Activated naive CD8-positive, alpha-beta T cell treated with anti-CD3 and anti-CD28 coated beads for 36 hours (primary cell): ENCODE results near the gene RAC2. TPM values are rescaled to one million over a fixed set of nuclear protein-coding genes. Genes with fewer than 3 reads are reported as not detected.

Experiments used
- DNase-seq: peaks from one replicate; pipeline ENCODE4 v3.0.0; 2021
- H3K27ac Mint-ChIP-seq: one replicate; pipeline ENCODE4 v1.8.0; 2022; ENCODE audit warnings: mild to moderate bottlenecking, moderate library complexity, mixed read lengths
- H3K27me3 Mint-ChIP-seq: one replicate; pipeline ENCODE4 v1.8.0; 2022; ENCODE audit warnings: mild to moderate bottlenecking, mixed read lengths
- H3K36me3 Mint-ChIP-seq: one replicate; pipeline ENCODE4 v1.8.0; 2021; ENCODE audit warnings: mild to moderate bottlenecking, mixed read lengths
- H3K4me1 Mint-ChIP-seq: one replicate; pipeline ENCODE4 v1.8.0; 2021; ENCODE audit warnings: mixed read lengths
- H3K4me3 Mint-ChIP-seq: one replicate; pipeline ENCODE4 v1.8.0; 2022; ENCODE audit warnings: mild to moderate bottlenecking, moderate library complexity, mixed read lengths
- H3K9me3 Mint-ChIP-seq: one replicate; pipeline ENCODE4 v1.8.0; 2022; ENCODE audit warnings: mixed read lengths
- total RNA-seq, 2 experiments: library from RNA; stranded (reverse); gene quantifications; one replicate each; pipeline ENCODE4 v1.2.3, GENCODE V29; 2021

The RAC2 gene
- total RNA-seq, 2 experiments from 2014 or later, result 518 to 528 TPM

GRCh38 chr22:37182101-37182948 lies 61.7 kb downstream of the RAC2 start:
- DNase-seq, result no peak
- Mint-ChIP-seq H3K4me1 (peaks cover 31% of the 10 kb centered on the region), H3K36me3 (no peaks in the 10 kb centered on the region), H3K27ac (no peak overlapping the region), H3K27me3 (no peaks in the 10 kb centered on the region), H3K9me3 (no peaks in the 10 kb centered on the region), H3K4me3 (no peak overlapping the region)

DNA sequence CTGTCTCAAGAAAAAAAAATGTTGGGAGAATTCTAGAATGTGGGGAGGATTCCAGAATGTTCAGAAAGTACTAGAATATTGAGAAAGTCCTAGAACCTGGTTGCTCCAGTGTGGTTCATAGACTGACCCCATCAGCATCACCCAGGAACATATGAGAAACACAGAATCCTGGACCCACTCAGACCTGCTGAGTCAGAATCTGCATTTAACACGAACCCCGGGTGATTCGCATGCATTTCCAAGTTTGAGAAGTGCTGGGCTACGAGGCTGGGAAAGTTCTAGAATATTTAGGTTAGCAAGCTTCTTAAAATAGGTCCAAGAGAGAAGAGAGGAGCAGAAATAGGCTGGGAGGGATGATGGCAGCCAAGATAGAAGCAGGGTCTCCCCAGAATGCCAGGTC lies 62.4 kb downstream of the RAC2 start:
- H3K27ac Mint-ChIP-seq, result no peak overlapping the region
- no peaks in the 10 kb centered on the region for H3K27me3 Mint-ChIP-seq
- H3K4me1 Mint-ChIP-seq, result peaks cover 33% of the 10 kb centered on the region

DNA sequence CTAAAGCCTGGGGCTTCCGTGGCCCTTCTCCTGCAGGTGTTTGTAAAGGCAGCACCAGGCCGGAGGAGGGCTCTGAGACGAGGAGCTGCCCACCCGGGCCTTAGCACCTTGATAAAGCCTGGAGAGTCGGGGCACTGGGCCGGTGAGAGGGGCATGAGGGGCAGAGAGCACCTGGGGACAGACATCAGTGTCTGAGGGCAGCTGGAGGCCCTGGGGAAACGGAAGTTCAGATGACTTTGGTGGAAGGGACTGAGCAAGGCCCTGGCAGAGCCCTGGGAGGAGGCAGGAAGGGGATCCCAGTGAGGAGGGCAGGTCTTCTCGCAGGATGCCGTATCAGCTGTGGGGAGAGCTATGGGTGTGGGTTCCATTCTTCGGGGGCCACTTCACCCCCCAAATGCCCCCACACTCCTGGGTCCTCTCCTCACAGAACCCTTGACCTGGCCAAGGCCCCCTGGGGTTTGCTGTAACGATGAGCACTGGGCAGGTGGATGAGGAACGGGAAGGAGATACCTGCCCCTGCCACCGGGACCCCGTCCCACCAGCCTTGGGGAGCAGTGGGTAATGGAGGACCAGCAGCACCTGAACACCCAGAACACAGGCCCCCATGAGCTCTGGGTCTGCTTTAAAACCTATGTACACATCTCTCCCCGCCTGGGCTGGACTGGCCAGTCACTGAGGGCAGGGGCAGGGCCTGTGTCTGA lies 63.4 kb downstream of the RAC2 start:
- no peak for DNase-seq
- Mint-ChIP-seq H3K9me3 (no peaks in the 10 kb centered on the region), H3K4me3 (no peak overlapping the region), H3K36me3 (no peaks in the 10 kb centered on the region), H3K4me1 (peaks cover 32% of the 10 kb centered on the region), H3K27ac (no peak overlapping the region), H3K27me3 (no peaks in the 10 kb centered on the region)

More for the DNA sequence above, 62.4 kb downstream of the RAC2 start:
- no peaks in the 10 kb centered on the region for H3K9me3 Mint-ChIP-seq
- no peaks in the 10 kb centered on the region for H3K36me3 Mint-ChIP-seq
- no peak for DNase-seq
- no peak overlapping the region for H3K4me3 Mint-ChIP-seq

- no peak overlapping the region for H3K27ac Mint-ChIP-seq
Measured at GRCh38 chr22:37179622-37180420, 64.2 kb downstream of the RAC2 start.

GRCh38 chr22:37179126-37179470 lies 65.0 kb downstream of the RAC2 start:
- H3K27me3 Mint-ChIP-seq, result no peaks in the 10 kb centered on the region
- peaks cover 24% of the 10 kb centered on the region for H3K4me1 Mint-ChIP-seq
- no peak overlapping the region for H3K27ac Mint-ChIP-seq
- no peak overlapping the region for H3K4me3 Mint-ChIP-seq
- H3K36me3 Mint-ChIP-seq, result no peaks in the 10 kb centered on the region
- no peaks in the 10 kb centered on the region for H3K9me3 Mint-ChIP-seq
- no peak for DNase-seq

More at GRCh38 chr22:37179622-37180420, 64.2 kb downstream of the RAC2 start:
- DNase-seq, result no peak
- Mint-ChIP-seq H3K27me3 (no peaks in the 10 kb centered on the region), H3K4me3 (no peak overlapping the region), H3K36me3 (no peaks in the 10 kb centered on the region), H3K4me1 (peaks cover 28% of the 10 kb centered on the region), H3K9me3 (no peaks in the 10 kb centered on the region)

DNA sequence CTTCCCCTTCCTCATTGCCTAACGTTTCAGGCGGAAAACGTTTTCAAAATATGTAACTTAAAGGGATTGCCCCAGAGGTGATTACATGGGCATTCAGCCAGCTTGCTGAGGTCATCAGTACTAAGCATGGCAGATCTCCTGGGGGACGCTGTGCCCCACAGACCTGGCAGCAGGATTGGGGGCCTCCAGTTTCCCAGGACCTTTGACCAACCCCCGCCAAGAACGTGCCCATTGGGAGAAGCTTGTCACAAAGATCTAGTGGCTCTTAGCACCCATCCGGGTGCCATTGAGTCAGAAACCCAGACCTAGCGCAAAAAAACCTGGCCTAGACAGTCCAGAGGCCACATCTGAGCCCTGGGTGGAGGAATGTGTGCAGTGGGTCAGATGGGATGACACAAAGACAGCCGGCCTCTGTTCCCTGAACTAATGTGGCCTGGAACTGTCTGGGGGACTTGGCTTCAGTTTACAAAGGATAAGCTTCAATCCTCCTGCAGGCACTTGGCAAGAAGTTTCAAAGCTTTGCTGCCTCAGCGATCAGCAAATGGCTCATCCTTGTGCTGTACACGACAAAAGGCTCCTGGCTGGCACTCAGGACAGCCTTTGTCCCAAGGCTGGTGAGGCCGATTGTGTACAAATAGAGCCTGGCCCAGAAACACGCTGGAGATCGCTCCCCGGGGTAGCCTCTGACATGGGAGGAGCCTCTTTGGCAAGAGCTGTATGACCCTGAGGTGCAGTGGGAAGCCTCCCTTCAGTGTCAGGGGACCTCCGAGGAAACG lies 65.5 kb downstream of the RAC2 start:
- no peaks in the 10 kb centered on the region for H3K27me3 Mint-ChIP-seq

GRCh38 chr22:37177755-37178154 lies 66.3 kb downstream of the RAC2 start:
- no peak for DNase-seq
- H3K9me3 Mint-ChIP-seq, result no peaks in the 10 kb centered on the region
- no peaks in the 10 kb centered on the region for H3K36me3 Mint-ChIP-seq
- no peak overlapping the region for H3K27ac Mint-ChIP-seq
- no peaks in the 10 kb centered on the region for H3K27me3 Mint-ChIP-seq
- no peak overlapping the region for H3K4me3 Mint-ChIP-seq
- H3K4me1 Mint-ChIP-seq, result peaks cover 17% of the 10 kb centered on the region

More for the DNA sequence above, 65.5 kb downstream of the RAC2 start:
- DNase-seq, result no peak
- Mint-ChIP-seq H3K4me1 (peaks cover 22% of the 10 kb centered on the region), H3K36me3 (no peaks in the 10 kb centered on the region), H3K27ac (no peak overlapping the region), H3K4me3 (no peak overlapping the region), H3K9me3 (no peaks in the 10 kb centered on the region)

- peak overlapping the region; percentile 89 for H3K27ac Mint-ChIP-seq
- no peak overlapping the region for H3K4me3 Mint-ChIP-seq
- no peak for DNase-seq
- peaks cover 17% of the 10 kb centered on the region for H3K4me1 Mint-ChIP-seq
- H3K9me3 Mint-ChIP-seq, result no peaks in the 10 kb centered on the region
- no peaks in the 10 kb centered on the region for H3K36me3 Mint-ChIP-seq
- no peaks in the 10 kb centered on the region for H3K27me3 Mint-ChIP-seq
Measured at GRCh38 chr22:37177221-37177620, 66.8 kb downstream of the RAC2 start.

DNA sequence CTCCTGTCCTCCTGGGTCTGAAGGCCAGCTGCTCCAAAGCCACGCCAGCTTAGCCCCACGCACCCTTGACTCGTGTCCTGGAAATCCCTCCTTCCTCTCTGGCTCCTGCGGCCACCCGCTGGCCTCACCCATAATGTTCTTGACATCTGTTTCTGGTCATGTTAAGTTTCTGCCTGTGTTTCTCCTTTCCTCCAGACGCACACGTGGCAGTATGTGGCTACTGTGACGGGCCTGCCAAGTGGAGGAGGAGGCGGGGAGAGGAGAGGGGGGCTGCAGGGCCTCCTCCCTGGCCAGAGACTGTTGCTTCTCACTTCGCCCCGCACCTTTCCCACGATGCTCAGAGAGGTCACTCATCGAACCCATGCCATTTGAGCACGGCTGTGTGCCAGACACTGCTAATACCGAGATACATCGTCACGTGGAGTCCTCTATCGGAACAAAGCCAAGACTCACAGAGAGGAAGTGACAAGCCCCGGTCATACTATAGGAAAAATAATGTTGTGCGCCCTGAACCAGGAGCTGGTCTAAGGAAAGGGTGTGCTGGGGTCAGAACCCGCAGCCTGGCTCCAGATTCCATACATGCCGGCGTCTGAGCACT lies 67.5 kb downstream of the RAC2 start:
- no peak for DNase-seq
- H3K4me1 Mint-ChIP-seq, result peaks cover 17% of the 10 kb centered on the region
- peak overlapping the region; percentile 40 for H3K4me3 Mint-ChIP-seq
- H3K9me3 Mint-ChIP-seq, result no peaks in the 10 kb centered on the region
- peak overlapping the region; percentile 89 for H3K27ac Mint-ChIP-seq
- no peaks in the 10 kb centered on the region for H3K27me3 Mint-ChIP-seq
- H3K36me3 Mint-ChIP-seq, result no peaks in the 10 kb centered on the region

DNA sequence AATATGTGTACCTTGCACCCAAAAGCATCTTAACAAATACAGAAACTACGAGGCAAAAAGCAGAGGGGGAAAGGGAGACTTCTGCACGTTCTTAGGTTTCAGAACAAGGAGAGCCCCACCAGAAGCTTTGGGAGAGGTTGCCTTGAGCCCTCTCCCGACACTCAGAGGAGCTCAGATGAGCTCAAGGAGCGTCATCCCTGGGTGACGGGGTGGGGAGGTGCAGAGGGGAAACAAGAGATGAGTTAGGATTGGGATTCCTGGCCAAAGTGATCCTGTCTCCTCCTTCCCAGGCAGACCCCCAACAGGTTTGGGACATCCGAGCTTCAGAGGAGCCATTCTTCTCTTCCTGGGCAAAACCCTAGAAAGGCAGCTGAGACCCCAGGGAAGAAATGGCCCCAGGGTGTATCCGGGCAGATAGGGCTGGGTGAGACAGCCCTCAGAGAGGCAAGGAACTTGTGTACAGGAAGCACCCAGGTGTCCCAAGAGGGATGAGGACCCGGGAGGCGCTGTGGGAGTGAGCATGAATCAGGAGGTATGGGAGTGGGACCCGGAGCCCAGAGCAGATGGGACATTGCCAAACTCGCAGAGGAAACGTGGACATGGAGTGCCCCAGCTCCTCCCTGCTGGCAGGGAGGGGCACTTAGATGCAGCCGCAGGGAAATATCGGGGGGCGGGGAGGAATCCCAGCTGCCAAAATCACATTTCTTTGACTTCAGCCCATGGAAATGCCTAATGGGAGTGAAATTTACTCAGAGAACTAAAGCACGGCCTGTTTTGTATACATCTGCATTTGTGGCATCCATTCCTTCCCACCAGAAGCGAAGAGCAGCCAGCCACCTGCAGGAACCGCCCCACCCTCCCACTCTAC lies 68.4 kb downstream of the RAC2 start:
- DNase-seq, result no peak
- H3K9me3 Mint-ChIP-seq, result no peaks in the 10 kb centered on the region
- H3K4me1 Mint-ChIP-seq, result peaks cover 17% of the 10 kb centered on the region
- no peak overlapping the region for H3K4me3 Mint-ChIP-seq
- no peak overlapping the region for H3K27ac Mint-ChIP-seq
- no peaks in the 10 kb centered on the region for H3K36me3 Mint-ChIP-seq
- no peaks in the 10 kb centered on the region for H3K27me3 Mint-ChIP-seq

Other genes with a start within 250 kb of the RAC2 start
- gene TST, start 224.8 kb downstream of the RAC2 start, total RNA-seq, result under 1 TPM; 0.68 to 0.80 TPM
- 1 to 10 TPM; 5.5 to 5.6 TPM for gene MPST, start 224.5 kb downstream of the RAC2 start, total RNA-seq
- gene KCTD17, start 192.5 kb downstream of the RAC2 start, total RNA-seq, result 10 to 100 TPM; 22.9 to 25.4 TPM
- 1 to 10 TPM; 1.8 to 2.0 TPM for gene TMPRSS6, start 134.6 kb downstream of the RAC2 start, total RNA-seq
- 100 to 1,000 TPM; 148 to 149 TPM for gene IL2RB, start 94.4 kb downstream of the RAC2 start, total RNA-seq
- 1 to 10 TPM; 2.7 to 3.2 TPM for gene C1QTNF6, start 56.0 kb downstream of the RAC2 start, total RNA-seq
- gene SSTR3, start 31.8 kb downstream of the RAC2 start, total RNA-seq, result 1 to 10 TPM; 7.1 to 7.4 TPM
- 10 to 100 TPM; 16.6 to 17.3 TPM for gene CYTH4, start 38.2 kb upstream of the RAC2 start, total RNA-seq
- under 1 TPM; 0.06 to 0.20 TPM for gene ELFN2, start 183.2 kb upstream of the RAC2 start, total RNA-seq
- 100 to 1,000 TPM; 193 to 204 TPM for gene MFNG, start 242.1 kb upstream of the RAC2 start, total RNA-seq